ENCODE measurements around the gene UBASH3A.

The UBASH3A gene

GRCh38 chr21:42436914-42437313 lies 33.2 kb downstream of the UBASH3A start:
- H3K4me2 ChIP-seq (ENCODE audit: low read length): no peak overlapping the region
- no peaks in the 10 kb centered on the region for H3K36me3 ChIP-seq (ENCODE audit: insufficient read depth, low read length)
- H3K9ac ChIP-seq (ENCODE audit: low read depth, low read length): no peak overlapping the region
- no peak overlapping the region for H3K4me3 ChIP-seq (ENCODE audit: low read length)
- H3K27me3 ChIP-seq (ENCODE audit: control insufficient read depth, insufficient read depth, low read length): no peaks in the 10 kb centered on the region
- no peaks in the 10 kb centered on the region for H3K4me1 ChIP-seq (ENCODE audit: control insufficient read depth, insufficient read depth, low read length)
- H3K9me3 ChIP-seq (replicated peaks; ENCODE audit: low read length): peaks cover 2% of the 10 kb centered on the region

GRCh38 chr21:42437786-42438185 lies 34.1 kb downstream of the UBASH3A start:
- Histone ChIP-seq H3K9ac (ENCODE audit: low read depth, low read length) (no peak overlapping the region), H3K4me2 (ENCODE audit: low read length) (no peak overlapping the region), H3K4me1 (ENCODE audit: control insufficient read depth, insufficient read depth, low read length) (no peaks in the 10 kb centered on the region), H3K27me3 (ENCODE audit: control insufficient read depth, insufficient read depth, low read length) (no peaks in the 10 kb centered on the region), H3K36me3 (ENCODE audit: insufficient read depth, low read length) (no peaks in the 10 kb centered on the region), H3K9me3 (replicated peaks; ENCODE audit: low read length) (no peaks in the 10 kb centered on the region), H3K4me3 (ENCODE audit: low read length) (no peak overlapping the region)

GRCh38 chr21:42438316-42439205 lies 34.9 kb downstream of the UBASH3A start:
- Histone ChIP-seq H3K36me3 (ENCODE audit: insufficient read depth, low read length) (no peaks in the 10 kb centered on the region), H3K27me3 (ENCODE audit: control insufficient read depth, insufficient read depth, low read length) (no peaks in the 10 kb centered on the region), H3K4me1 (ENCODE audit: control insufficient read depth, insufficient read depth, low read length) (no peaks in the 10 kb centered on the region), H3K9ac (ENCODE audit: low read depth, low read length) (no peak overlapping the region), H3K4me3 (ENCODE audit: low read length) (no peak overlapping the region), H3K4me2 (ENCODE audit: low read length) (no peak overlapping the region), H3K9me3 (replicated peaks; ENCODE audit: low read length) (no peaks in the 10 kb centered on the region)

- Histone ChIP-seq H3K9ac (ENCODE audit: low read depth, low read length) (no peak overlapping the region), H3K4me1 (ENCODE audit: control insufficient read depth, insufficient read depth, low read length) (no peaks in the 10 kb centered on the region), H3K36me3 (ENCODE audit: insufficient read depth, low read length) (no peaks in the 10 kb centered on the region), H3K4me2 (ENCODE audit: low read length) (no peak overlapping the region), H3K9me3 (replicated peaks; ENCODE audit: low read length) (no peaks in the 10 kb centered on the region), H3K4me3 (ENCODE audit: low read length) (no peak overlapping the region), H3K27me3 (ENCODE audit: control insufficient read depth, insufficient read depth, low read length) (no peaks in the 10 kb centered on the region)
Observed at GRCh38 chr21:42439284-42440186, 35.8 kb downstream of the UBASH3A start.

- no peak overlapping the region for H3K4me3 ChIP-seq (ENCODE audit: low read length)
- H3K9ac ChIP-seq (ENCODE audit: low read depth, low read length): no peak overlapping the region
- H3K9me3 ChIP-seq (replicated peaks; ENCODE audit: low read length): no peaks in the 10 kb centered on the region
- H3K4me2 ChIP-seq (ENCODE audit: low read length): no peak overlapping the region
- no peaks in the 10 kb centered on the region for H3K36me3 ChIP-seq (ENCODE audit: insufficient read depth, low read length)
- H3K4me1 ChIP-seq (ENCODE audit: control insufficient read depth, insufficient read depth, low read length): no peaks in the 10 kb centered on the region
- H3K27me3 ChIP-seq (ENCODE audit: control insufficient read depth, insufficient read depth, low read length): no peaks in the 10 kb centered on the region
Observed at GRCh38 chr21:42440187-42440792, 36.6 kb downstream of the UBASH3A start.

GRCh38 chr21:42441963-42442362 lies 38.3 kb downstream of the UBASH3A start:
- Histone ChIP-seq H3K36me3 (ENCODE audit: insufficient read depth, low read length) (no peaks in the 10 kb centered on the region), H3K9me3 (replicated peaks; ENCODE audit: low read length) (no peaks in the 10 kb centered on the region), H3K27me3 (ENCODE audit: control insufficient read depth, insufficient read depth, low read length) (no peaks in the 10 kb centered on the region), H3K4me1 (ENCODE audit: control insufficient read depth, insufficient read depth, low read length) (no peaks in the 10 kb centered on the region), H3K4me3 (ENCODE audit: low read length) (no peak overlapping the region), H3K4me2 (ENCODE audit: low read length) (no peak overlapping the region), H3K9ac (ENCODE audit: low read depth, low read length) (no peak overlapping the region)

- H3K4me1 ChIP-seq (ENCODE audit: control insufficient read depth, insufficient read depth, low read length): no peaks in the 10 kb centered on the region
- no peaks in the 10 kb centered on the region for H3K27me3 ChIP-seq (ENCODE audit: control insufficient read depth, insufficient read depth, low read length)
- no peak overlapping the region for H3K9ac ChIP-seq (ENCODE audit: low read depth, low read length)
- H3K4me3 ChIP-seq (ENCODE audit: low read length): no peak overlapping the region
- no peaks in the 10 kb centered on the region for H3K9me3 ChIP-seq (replicated peaks; ENCODE audit: low read length)
- H3K4me2 ChIP-seq (ENCODE audit: low read length): no peak overlapping the region
- no peaks in the 10 kb centered on the region for H3K36me3 ChIP-seq (ENCODE audit: insufficient read depth, low read length)
Observed at GRCh38 chr21:42443181-42443785, 39.6 kb downstream of the UBASH3A start.

- no peak overlapping the region for H3K4me2 ChIP-seq (ENCODE audit: low read length)
- H3K36me3 ChIP-seq (ENCODE audit: insufficient read depth, low read length): no peaks in the 10 kb centered on the region
- H3K4me1 ChIP-seq (ENCODE audit: control insufficient read depth, insufficient read depth, low read length): no peaks in the 10 kb centered on the region
- H3K9me3 ChIP-seq (replicated peaks; ENCODE audit: low read length): no peaks in the 10 kb centered on the region
- H3K4me3 ChIP-seq (ENCODE audit: low read length): no peak overlapping the region
- no peaks in the 10 kb centered on the region for H3K27me3 ChIP-seq (ENCODE audit: control insufficient read depth, insufficient read depth, low read length)
- no peak overlapping the region for H3K9ac ChIP-seq (ENCODE audit: low read depth, low read length)
Observed at GRCh38 chr21:42443876-42444744, 40.4 kb downstream of the UBASH3A start.

GRCh38 chr21:42444745-42445059 lies 41.0 kb downstream of the UBASH3A start:
- no peaks in the 10 kb centered on the region for H3K36me3 ChIP-seq (ENCODE audit: insufficient read depth, low read length)
- H3K9ac ChIP-seq (ENCODE audit: low read depth, low read length): no peak overlapping the region
- H3K27me3 ChIP-seq (ENCODE audit: control insufficient read depth, insufficient read depth, low read length): no peaks in the 10 kb centered on the region
- H3K9me3 ChIP-seq (replicated peaks; ENCODE audit: low read length): no peaks in the 10 kb centered on the region
- no peak overlapping the region for H3K4me3 ChIP-seq (ENCODE audit: low read length)
- H3K4me2 ChIP-seq (ENCODE audit: low read length): no peak overlapping the region
- H3K4me1 ChIP-seq (ENCODE audit: control insufficient read depth, insufficient read depth, low read length): no peaks in the 10 kb centered on the region

- H3K4me3 ChIP-seq (ENCODE audit: low read length): no peak overlapping the region
- H3K36me3 ChIP-seq (ENCODE audit: insufficient read depth, low read length): no peaks in the 10 kb centered on the region
- H3K9me3 ChIP-seq (replicated peaks; ENCODE audit: low read length): no peaks in the 10 kb centered on the region
- no peak overlapping the region for H3K9ac ChIP-seq (ENCODE audit: low read depth, low read length)
- no peaks in the 10 kb centered on the region for H3K27me3 ChIP-seq (ENCODE audit: control insufficient read depth, insufficient read depth, low read length)
- no peaks in the 10 kb centered on the region for H3K4me1 ChIP-seq (ENCODE audit: control insufficient read depth, insufficient read depth, low read length)
- no peak overlapping the region for H3K4me2 ChIP-seq (ENCODE audit: low read length)
Observed at GRCh38 chr21:42445311-42445710, 41.6 kb downstream of the UBASH3A start.

Data from skeletal muscle satellite cell (primary cell).